GM12892 (cell line): ENCODE data around the gene KRTDAP.

Experiments
- POLR2A ChIP-seq: IDR thresholded peaks from 2 replicates; pipeline ENCODE4 v1.6.1; 2011; ENCODE audit warnings: low read depth, low read length, control low read depth
- POLR2AphosphoS5 ChIP-seq: IDR thresholded peaks from 2 replicates; pipeline ENCODE4 v1.6.1; 2011; ENCODE audit warnings: low read depth, low read length, control low read depth
- TAF1 ChIP-seq: IDR thresholded peaks from 2 replicates; pipeline ENCODE4 v1.6.1; 2011; ENCODE audit warnings: low read depth, mild to moderate bottlenecking, control low read depth, low read length, borderline replicate concordance

GRCh38 chr19:35509861-35510625 is 19.8 kb upstream of the KRTDAP start:
- TF ChIP-seq POLR2A, result peak; percentile 45; the same call in 1 of the 2 replicates
- TF ChIP-seq POLR2AphosphoS5, result no peak
- peak; percentile 82 for TF ChIP-seq TAF1
